ENCODE measurements around the gene ANXA10. TPM values are rescaled to one million over a fixed set of nuclear protein-coding genes. Genes with fewer than 3 reads are reported as not detected.
"Not testable (repeated sequence)": the region's sequence is repeated elsewhere in the genome, so short reads cannot be mapped to it uniquely, and the experiment has no call there.

Gene ANXA10
- total and polyA plus RNA-seq, 2 donors (not counting 3 experiments of a cell fraction or from before 2014, with no cell fraction given), result not detected

- H3K4me1 ChIP-seq (ENCODE audit: control insufficient read depth, extremely low read depth, insufficient read depth, low read length), result no peaks in the 10 kb centered on the region
- no peaks in the 10 kb centered on the region for H3K9me3 ChIP-seq (replicated peaks; ENCODE audit: control insufficient read depth, insufficient read depth, low read length)
- no peaks in the 10 kb centered on the region for H3K36me3 ChIP-seq (ENCODE audit: control insufficient read depth in 2 of 2, extremely low read depth in 1 of 2, insufficient read depth in 2 of 2, low read length in 2 of 2)
- H3K9me1 ChIP-seq (replicated peaks; ENCODE audit: control insufficient read depth, extremely low read depth, insufficient read depth, low read length), result no peaks in the 10 kb centered on the region
- H3K4me2 ChIP-seq (ENCODE audit: insufficient read depth, low read length), result no peak overlapping the region
- no peak overlapping the region for H3K9ac ChIP-seq (replicated peaks; ENCODE audit: extremely low read depth, insufficient read depth, low read length)
- TF ChIP-seq MYC (IDR thresholded peaks at IDR 0.05; ENCODE audit: low read depth, low read length) (no peak), EZH2 (IDR thresholded peaks at IDR 0.05; ENCODE audit: borderline replicate concordance, low read depth, low read length, severe bottlenecking) (no peak), POLR2A (IDR thresholded peaks at IDR 0.05; ENCODE audit: low read depth, low read length) (no peak), JUN (IDR thresholded peaks at IDR 0.05; ENCODE audit: borderline replicate concordance, insufficient read depth, insufficient read length, low read depth) (no peak), MAX (IDR thresholded peaks at IDR 0.05; ENCODE audit: insufficient read depth, insufficient read length) (no peak), FOS (IDR thresholded peaks at IDR 0.05; ENCODE audit: borderline replicate concordance, insufficient read depth, low read length) (no peak), POLR2AphosphoS5 (IDR thresholded peaks at IDR 0.05; ENCODE audit: insufficient read depth, low read depth, low read length) (no peak), GATA2 (IDR thresholded peaks at IDR 0.05; ENCODE audit: insufficient read depth, insufficient read length, low read depth, low read length) (no peak), CTCF (IDR thresholded peaks at IDR 0.05; ENCODE audit: extremely low read depth in 1 of 2, insufficient read depth in 1 of 2, low read depth in 1 of 2, low read length in 2 of 2) (no peak)
- no peaks in the 10 kb centered on the region for H4K20me1 ChIP-seq (replicated peaks; ENCODE audit: control insufficient read depth, extremely low read depth, insufficient read depth, low read length)
- H3K27ac ChIP-seq (ENCODE audit: insufficient read depth, low read depth, low read length), result no peak overlapping the region
- no peak for DNase-seq (ENCODE audit: low read depth, low spot score)
- ChIA-PET CTCF (no interaction called here), POLR2A (no interaction called here)
- dilution Hi-C loops (cut with MboI; ENCODE audit: extremely low pct_ligation_motif_present, low sequenced_read_pairs), result no loop called here
- H3K4me3 ChIP-seq (replicated peaks in 1 of 3; ENCODE audit: insufficient read depth in 1 of 3, low read depth in 1 of 3, low read length in 3 of 3), result no peak overlapping the region
- intact Hi-C loops (cut with micrococcal nuclease), result no loop called here
- BruUV-seq (replicated peaks), result no TSS peak
- no peaks in the 10 kb centered on the region for H3K79me2 ChIP-seq (ENCODE audit: control insufficient read depth, insufficient read depth, low read length)
- H3K27me3 ChIP-seq (ENCODE audit: control insufficient read depth in 2 of 2, insufficient read depth in 2 of 2, low read length in 2 of 2), result no peaks in the 10 kb centered on the region
- no peak overlapping the region for H2AFZ ChIP-seq (ENCODE audit: low read depth, low read length)
- FAIRE-seq, result no peak
Measured at GRCh38 chr4:168134651-168135050, 42.3 kb downstream of the ANXA10 start.

GRCh38 chr4:168135860-168136259, 43.5 kb downstream of the ANXA10 start:
- CTCF ChIA-PET, result interaction anchor here (1.0 to 1.3 kb wide), 2 partner anchors 9 to 18 kb away, joined by 3 to 4 read pairs; no protein-coding TSS in a partner anchor
- H3K9ac ChIP-seq (replicated peaks; ENCODE audit: extremely low read depth, insufficient read depth, low read length); intact Hi-C loops (cut with micrococcal nuclease); H3K36me3 ChIP-seq (ENCODE audit: control insufficient read depth in 2 of 2, extremely low read depth in 1 of 2, insufficient read depth in 2 of 2, low read length in 2 of 2); H3K79me2 ChIP-seq (ENCODE audit: control insufficient read depth, insufficient read depth, low read length); H4K20me1 ChIP-seq (replicated peaks; ENCODE audit: control insufficient read depth, extremely low read depth, insufficient read depth, low read length); dilution Hi-C loops (cut with MboI; ENCODE audit: extremely low pct_ligation_motif_present, low sequenced_read_pairs); H3K27ac ChIP-seq (ENCODE audit: insufficient read depth, low read depth, low read length); POLR2A ChIA-PET; H2AFZ ChIP-seq (ENCODE audit: low read depth, low read length); H3K27me3 ChIP-seq (ENCODE audit: control insufficient read depth in 2 of 2, insufficient read depth in 2 of 2, low read length in 2 of 2); BruUV-seq (replicated peaks); FAIRE-seq; H3K9me1 ChIP-seq (replicated peaks; ENCODE audit: control insufficient read depth, extremely low read depth, insufficient read depth, low read length); H3K9me3 ChIP-seq (replicated peaks; ENCODE audit: control insufficient read depth, insufficient read depth, low read length); DNase-seq (ENCODE audit: low read depth, low spot score); H3K4me2 ChIP-seq (ENCODE audit: insufficient read depth, low read length); H3K4me1 ChIP-seq (ENCODE audit: control insufficient read depth, extremely low read depth, insufficient read depth, low read length); H3K4me3 ChIP-seq (replicated peaks in 1 of 3; ENCODE audit: insufficient read depth in 1 of 3, low read depth in 1 of 3, low read length in 3 of 3): not testable (repeated sequence)

- H4K20me1 ChIP-seq (replicated peaks; ENCODE audit: control insufficient read depth, extremely low read depth, insufficient read depth, low read length); H3K4me2 ChIP-seq (ENCODE audit: insufficient read depth, low read length); H3K36me3 ChIP-seq (ENCODE audit: control insufficient read depth in 2 of 2, extremely low read depth in 1 of 2, insufficient read depth in 2 of 2, low read length in 2 of 2); CTCF ChIA-PET; H3K79me2 ChIP-seq (ENCODE audit: control insufficient read depth, insufficient read depth, low read length); dilution Hi-C loops (cut with MboI; ENCODE audit: extremely low pct_ligation_motif_present, low sequenced_read_pairs); intact Hi-C loops (cut with micrococcal nuclease); H3K4me3 ChIP-seq (replicated peaks in 1 of 3; ENCODE audit: insufficient read depth in 1 of 3, low read depth in 1 of 3, low read length in 3 of 3); FAIRE-seq; H3K9me3 ChIP-seq (replicated peaks; ENCODE audit: control insufficient read depth, insufficient read depth, low read length); H2AFZ ChIP-seq (ENCODE audit: low read depth, low read length); BruUV-seq (replicated peaks); H3K4me1 ChIP-seq (ENCODE audit: control insufficient read depth, extremely low read depth, insufficient read depth, low read length); H3K9me1 ChIP-seq (replicated peaks; ENCODE audit: control insufficient read depth, extremely low read depth, insufficient read depth, low read length); POLR2A ChIA-PET; DNase-seq (ENCODE audit: low read depth, low spot score); H3K27ac ChIP-seq (ENCODE audit: insufficient read depth, low read depth, low read length); H3K27me3 ChIP-seq (ENCODE audit: control insufficient read depth in 2 of 2, insufficient read depth in 2 of 2, low read length in 2 of 2); H3K9ac ChIP-seq (replicated peaks; ENCODE audit: extremely low read depth, insufficient read depth, low read length): not testable (repeated sequence)
Measured at GRCh38 chr4:168137695-168138094, 45.4 kb downstream of the ANXA10 start.
